ENCODE results near the gene ACTN1.

GRCh38 chr14:68969278-68970033 is 9.6 kb downstream of the ACTN1 start:
- TF ChIP-seq POLR2A (IDR thresholded peaks at IDR 0.05) (no peak), CTCF (IDR thresholded peaks at IDR 0.05) (no peak)
